H1 (cell line): Measurements from ENCODE around the gene CYP1A1. TPM values are rescaled to one million over a fixed set of nuclear protein-coding genes. Genes with fewer than 3 reads are reported as not detected.

ENCODE experiments used
- CTCF ChIA-PET: fragments of 300-600 bp; sonication (Branson Sonifier 250); formaldehyde crosslinking; loops from one replicate; lab custom pipeline; 2021; ENCODE audit not compliant: partially characterized antibody; lab: Charles Lee
- POLR2A ChIA-PET: fragments of 300-600 bp; sonication (Branson Sonifier 250); formaldehyde crosslinking; loops from one replicate; lab custom pipeline; 2021; ENCODE audit warnings: inconsistent platforms; ENCODE audit not compliant: partially characterized antibody; lab: Charles Lee
- DNase-seq, 2 experiments: peaks; one replicate each; pipeline versions ENCODE4 v3.0.0 to v3.0.0-alpha.2; 2010 to 2022; ENCODE audit warnings: low spot score in 2 of 2, low read depth in 1 of 2, mixed read lengths in 1 of 2
- FAIRE-seq: peaks from 2 replicates; lab custom pipeline; 2011; peaks lifted over from hg19 to GRCh38; lab: Jason Lieb, UNC
- H2AFZ ChIP-seq: 2 replicates; pipeline ENCODE4 v1.8.1; 2012; ENCODE audit warnings: low read length, inconsistent platforms
- H2AK5ac ChIP-seq: 2 replicates; pipeline ENCODE4 v1.6.1; 2013; ENCODE audit warnings: low read depth, low read length
- H2BK120ac ChIP-seq: replicated peaks from 2 replicates; pipeline ENCODE3; 2013; ENCODE audit warnings: low read depth, low read length, inconsistent platforms
- H2BK12ac ChIP-seq: 2 replicates; pipeline ENCODE4 v1.6.1; 2013; ENCODE audit warnings: low read depth, low read length
- H2BK15ac ChIP-seq: 2 replicates; pipeline ENCODE4 v1.6.1; 2013; ENCODE audit warnings: low read length
- H2BK20ac ChIP-seq: 2 replicates; pipeline ENCODE4 v1.6.1; 2013; ENCODE audit warnings: low read length
- H2BK5ac ChIP-seq: 2 replicates; pipeline ENCODE4 v1.6.1; 2013; ENCODE audit warnings: low read depth, low read length
- H3K14ac ChIP-seq: 2 replicates; pipeline ENCODE4 v1.6.1; 2013; ENCODE audit warnings: inconsistent platforms; ENCODE audit not compliant: insufficient read length
- H3K18ac ChIP-seq: 2 replicates; pipeline ENCODE4 v1.6.1; 2013; ENCODE audit warnings: low read length; ENCODE audit errors: extremely low read depth
- H3K23ac ChIP-seq: 2 replicates; pipeline ENCODE4 v1.6.1; 2013; ENCODE audit warnings: inconsistent platforms; ENCODE audit not compliant: insufficient read length
- H3K23me2 ChIP-seq: 2 replicates; pipeline ENCODE4 v1.6.1; 2013; ENCODE audit warnings: low read depth, low read length
- H3K27ac ChIP-seq: 2 replicates; pipeline ENCODE4 v1.6.1; 2011; ENCODE audit warnings: low read depth, low read length, inconsistent platforms
- H3K27me3 ChIP-seq, 4 experiments: replicated peaks in 1 of 4; 1 replicate in 1 of 4; 2 replicates in 3 of 4; pipeline versions ENCODE4 v1.6.1 to v1.8.1; 2011 to 2013; ENCODE audit warnings: low read length in 3 of 4, mild to moderate bottlenecking in 3 of 4, inconsistent platforms in 2 of 4, mixed read lengths in 2 of 4, moderate library complexity in 1 of 4; ENCODE audit not compliant: control insufficient read depth in 3 of 4, insufficient read depth in 3 of 4; ENCODE audit errors: extremely low read depth in 1 of 4
- H3K36me3 ChIP-seq, 4 experiments: 2 replicates each; pipeline versions ENCODE4 v1.6.1 to v1.8.1; 2011 to 2013; ENCODE audit warnings: mild to moderate bottlenecking in 4 of 4, low read length in 3 of 4, moderate library complexity in 2 of 4, control low read depth in 1 of 4, inconsistent platforms in 1 of 4; ENCODE audit not compliant: insufficient read depth in 4 of 4, control insufficient read depth in 2 of 4
- H3K4ac ChIP-seq: replicated peaks from 2 replicates; pipeline ENCODE3; 2013; ENCODE audit warnings: low read length, low read depth, mixed read lengths, inconsistent platforms; ENCODE audit not compliant: insufficient read length
- H3K4me1 ChIP-seq, 4 experiments: replicated peaks in 1 of 4; 1 replicate in 1 of 4; 2 replicates in 3 of 4; pipeline versions ENCODE4 v1.6.1 to v1.8.1; 2011 to 2013; ENCODE audit warnings: low read length in 3 of 4, inconsistent platforms in 2 of 4, mixed read lengths in 1 of 4; ENCODE audit not compliant: insufficient read depth in 4 of 4, control insufficient read depth in 3 of 4
- H3K4me2 ChIP-seq, 2 experiments: 2 replicates each; pipeline versions ENCODE4 v1.6.1 to v1.8.1; 2011 to 2013; ENCODE audit warnings: low read depth in 2 of 2, low read length in 2 of 2, control low read depth in 1 of 2, inconsistent platforms in 1 of 2, mild to moderate bottlenecking in 1 of 2; ENCODE audit not compliant: insufficient read depth in 1 of 2
- H3K4me3 ChIP-seq, 4 experiments: fragments of 200-600, 300-600 bp in 1 of 4; sonication (generic), shearing (Covaris generic), sonication (Bioruptor Twin) in 1 of 4; 2 replicates each; pipeline versions ENCODE4 v1.5.1 to v1.8.1; 2011 to 2016; ENCODE audit warnings: low read length in 4 of 4, low read depth in 3 of 4, control low read depth in 2 of 4, inconsistent platforms in 2 of 4, mild to moderate bottlenecking in 2 of 4, mixed read lengths in 1 of 4, moderate library complexity in 1 of 4; ENCODE audit not compliant: insufficient read depth in 2 of 4; ENCODE audit errors: extremely low read depth in 1 of 4
- H3K56ac ChIP-seq: replicated peaks from 2 replicates; pipeline ENCODE3; 2013; ENCODE audit warnings: low read depth, mild to moderate bottlenecking, mixed read lengths, low read length, inconsistent platforms; ENCODE audit not compliant: insufficient read length
- H3K79me1 ChIP-seq: 2 replicates; pipeline ENCODE4 v1.6.1; 2013; ENCODE audit warnings: low read depth, low read length, control low read depth
- H3K79me2 ChIP-seq, 2 experiments: 2 replicates each; pipeline versions ENCODE4 v1.6.1 to v1.8.1; 2012 to 2013; ENCODE audit warnings: low read length in 2 of 2, mild to moderate bottlenecking in 2 of 2, inconsistent platforms in 1 of 2; ENCODE audit not compliant: insufficient read depth in 2 of 2, control insufficient read depth in 1 of 2
- H3K9ac ChIP-seq, 4 experiments: replicated peaks in 1 of 4; 1 replicate in 1 of 4; 2 replicates in 3 of 4; pipeline versions ENCODE4 v1.6.1 to v1.8.1; 2011 to 2013; ENCODE audit warnings: low read depth in 3 of 4, low read length in 3 of 4, control low read depth in 2 of 4, mild to moderate bottlenecking in 2 of 4, moderate library complexity in 2 of 4, inconsistent platforms in 1 of 4; ENCODE audit errors: extremely low read depth in 1 of 4
- H3K9me3 ChIP-seq, 2 experiments: 2 replicates each; pipeline versions ENCODE4 v1.6.1 to v1.8.1; 2012 to 2013; ENCODE audit warnings: mild to moderate bottlenecking in 2 of 2, moderate library complexity in 2 of 2, control low read depth in 1 of 2, inconsistent platforms in 1 of 2, low read depth in 1 of 2, low read length in 1 of 2, mixed read lengths in 1 of 2; ENCODE audit not compliant: insufficient read depth in 2 of 2
- H4K20me1 ChIP-seq, 2 experiments: replicated peaks in 1 of 2; 2 replicates each; pipeline versions ENCODE3 to v1.8.1; 2011 to 2013; ENCODE audit warnings: inconsistent platforms in 2 of 2, low read length in 2 of 2, mild to moderate bottlenecking in 1 of 2; ENCODE audit not compliant: insufficient read depth in 2 of 2, control insufficient read depth in 1 of 2
- H4K5ac ChIP-seq: 2 replicates; pipeline ENCODE4 v1.6.1; 2013; ENCODE audit warnings: low read length, low read depth, mixed read lengths, inconsistent platforms; ENCODE audit not compliant: insufficient read length
- H4K8ac ChIP-seq: 2 replicates; pipeline ENCODE4 v1.8.0; 2013; ENCODE audit warnings: mild to moderate bottlenecking, moderate library complexity, low read length, inconsistent platforms; ENCODE audit not compliant: insufficient read depth; ENCODE audit errors: extremely low read depth
- H4K91ac ChIP-seq: replicated peaks from 2 replicates; pipeline ENCODE3; 2013; ENCODE audit warnings: low read length, mixed read lengths, inconsistent platforms; ENCODE audit not compliant: insufficient read length
- BRCA1 ChIP-seq: IDR thresholded peaks from 2 replicates; pipeline ENCODE4 v1.6.1; 2012; ENCODE audit warnings: low read depth, low read length, improper control_type of control experiment
- WGBS, 2 experiments: shearing (Covaris generic) in 1 of 2; methylation state at CpG; one replicate each; pipeline versions ENCODE4 v1.1.6 to v1.1.7; 2013 to 2015; ENCODE audit warnings: low lambda C conversion rate in 2 of 2, mixed read lengths in 2 of 2, inconsistent platforms in 1 of 2, low coverage in 1 of 2, missing lambda C conversion rate in 1 of 2; ENCODE audit not compliant: insufficient replicate concordance in 2 of 2, insufficient coverage in 1 of 2, insufficient read length in 1 of 2; ENCODE audit errors: extremely low coverage in 1 of 2, missing lambda C conversion rate in 1 of 2; 5-methylcytosine and 5-hydroxymethylcytosine counted together
- polyA plus RNA-seq, 7 experiments: library from polyadenylated mRNA; depleted of rRNA in 3 of 7; stranded (reverse) in 5 of 7; unstranded in 2 of 7; fragments of >200 nt in 5 of 7; fragments of 200-250 nt in 2 of 7; gene quantifications; 1 replicate in 5 of 7; 2 replicates in 1 of 7; 4 replicates in 1 of 7; pipeline versions ENCODE4 v1.2.1 to v1.2.3, GENCODE V29; 2011 to 2013; ENCODE audit warnings: missing spikeins in 2 of 7, mixed read lengths in 2 of 7
- total RNA-seq: library from RNA; stranded (reverse); fragmentation: NEBNext Ultra II Directional; extraction: Animal tissue kit (Norgen Biotek cat#: 25700); gene quantifications from 2 replicates; pipeline ENCODE4 v1.2.1, GENCODE V29; 2021
- TF ChIP-seq, protein P1 (sequence below): IDR thresholded peaks from 2 replicates; pipeline ENCODE4 v1.6.1; 2012; ENCODE audit warnings: inconsistent platforms

The CYP1A1 gene
- total and polyA plus RNA-seq, 2 of the 8 experiments (the other 6 are each of a cell fraction or from before 2014, with no cell fraction given), result 0.32 to 0.35 TPM

DNA sequence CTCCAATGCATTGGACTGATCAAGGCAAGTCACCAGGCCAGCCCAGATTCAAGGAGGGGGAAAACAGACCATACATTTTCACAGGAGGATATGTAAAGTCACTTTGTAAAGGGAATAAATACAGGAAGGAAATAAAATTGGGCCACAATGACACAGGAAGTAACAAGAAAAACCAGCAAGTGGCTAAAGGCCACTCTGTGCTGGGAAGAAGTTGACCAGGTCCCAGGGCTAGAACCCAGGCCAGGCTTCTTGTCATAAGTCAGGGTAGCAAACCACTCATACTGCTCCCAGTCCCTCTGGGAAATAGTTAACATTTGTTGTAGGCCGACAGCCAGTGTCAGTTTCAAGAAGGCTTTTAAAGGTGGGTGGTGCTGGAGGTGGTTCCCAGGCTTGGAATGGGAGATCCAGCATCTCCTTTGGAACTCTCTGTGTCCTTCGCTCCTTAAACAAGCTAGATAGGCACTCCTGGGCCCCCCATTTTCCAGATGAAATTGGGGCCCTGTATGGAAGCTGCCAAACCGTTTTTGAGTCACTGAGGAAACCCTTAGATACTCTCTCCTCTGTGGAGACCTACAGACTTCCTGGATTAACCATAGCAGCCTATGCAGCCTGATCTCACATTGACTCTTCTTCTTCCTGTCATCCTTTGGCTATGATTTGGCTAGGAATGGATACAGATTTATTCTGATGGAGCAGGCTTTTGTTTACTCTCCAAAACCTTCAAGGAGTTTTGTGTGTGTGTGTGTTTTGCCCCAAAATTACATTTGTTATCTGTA is 14.8 kb downstream of the CYP1A1 start:
- H3K9me3 ChIP-seq, result 0 out of 4 replicates have a peak, but pooled peaks cover 0 to 2% of the 10 kb centered on the region in 2 experiments
- no peaks in the 10 kb centered on the region for H4K20me1 ChIP-seq
- no peak for FAIRE-seq
- H3K4ac ChIP-seq, result no peak overlapping the region
- no peak overlapping the region for H4K5ac ChIP-seq
- H3K79me2 ChIP-seq, result no peaks in the 10 kb centered on the region
- POLR2A ChIA-PET, result interaction anchor here (0.7 kb wide), 1 partner anchor 14 kb away, joined by 5 read pairs; no protein-coding TSS in a partner anchor
- H2AFZ ChIP-seq, result no peak overlapping the region
- H3K4me1 ChIP-seq, result no peaks in the 10 kb centered on the region
- no peak overlapping the region for H2BK12ac ChIP-seq
- H4K91ac ChIP-seq, result no peak overlapping the region
- H2BK20ac ChIP-seq, result no peak overlapping the region
- H3K9ac ChIP-seq, result no peak overlapping the region
- H3K56ac ChIP-seq, result no peak overlapping the region
- H3K14ac ChIP-seq, result no peak overlapping the region
- H2BK120ac ChIP-seq, result no peak overlapping the region
- TF ChIP-seq BRCA1, result no peak
- TF ChIP-seq, protein P1, sequence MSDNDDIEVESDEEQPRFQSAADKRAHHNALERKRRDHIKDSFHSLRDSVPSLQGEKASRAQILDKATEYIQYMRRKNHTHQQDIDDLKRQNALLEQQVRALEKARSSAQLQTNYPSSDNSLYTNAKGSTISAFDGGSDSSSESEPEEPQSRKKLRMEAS, result no peak
- H3K4me2 ChIP-seq, result no peak overlapping the region
- no peaks in the 10 kb centered on the region for H3K23me2 ChIP-seq
- H3K23ac ChIP-seq, result no peak overlapping the region
- H3K18ac ChIP-seq, result no peak overlapping the region
- no peak overlapping the region for H2BK5ac ChIP-seq
- no peak for DNase-seq
- peaks cover 0 to 7% (median 3%) of the 10 kb centered on the region in 4 experiments; a peak in 3 of 7 replicates for H3K27me3 ChIP-seq
- H3K36me3 ChIP-seq, result no peaks in the 10 kb centered on the region
- no peaks in the 10 kb centered on the region for H3K79me1 ChIP-seq
- WGBS, 2 experiments, result 79% methylated on average over 3 of the region's 3 CpGs; no CpG with 5 or more reads in 1 of the 2 experiments
- no peak overlapping the region for H2AK5ac ChIP-seq
- no peak overlapping the region for H4K8ac ChIP-seq
- H3K27ac ChIP-seq, result no peak overlapping the region
- no peak overlapping the region for H3K4me3 ChIP-seq
- no peak overlapping the region for H2BK15ac ChIP-seq
- CTCF ChIA-PET, result interaction anchor here (0.7 to 1.1 kb wide), 4 partner anchors 9 to 59 kb away, joined by 3 to 4 read pairs (median 3); no protein-coding TSS in a partner anchor
